GM19035 (cell line): ENCODE results near the gene CEACAM7.

Experiments used
- ATAC-seq: cut with Tn5 transposase; IDR thresholded peaks from one replicate; pipeline ENCODE4 v1.9.1; 2021; ENCODE audit not compliant: unreplicated experiment

CEACAM7 gene

DNA sequence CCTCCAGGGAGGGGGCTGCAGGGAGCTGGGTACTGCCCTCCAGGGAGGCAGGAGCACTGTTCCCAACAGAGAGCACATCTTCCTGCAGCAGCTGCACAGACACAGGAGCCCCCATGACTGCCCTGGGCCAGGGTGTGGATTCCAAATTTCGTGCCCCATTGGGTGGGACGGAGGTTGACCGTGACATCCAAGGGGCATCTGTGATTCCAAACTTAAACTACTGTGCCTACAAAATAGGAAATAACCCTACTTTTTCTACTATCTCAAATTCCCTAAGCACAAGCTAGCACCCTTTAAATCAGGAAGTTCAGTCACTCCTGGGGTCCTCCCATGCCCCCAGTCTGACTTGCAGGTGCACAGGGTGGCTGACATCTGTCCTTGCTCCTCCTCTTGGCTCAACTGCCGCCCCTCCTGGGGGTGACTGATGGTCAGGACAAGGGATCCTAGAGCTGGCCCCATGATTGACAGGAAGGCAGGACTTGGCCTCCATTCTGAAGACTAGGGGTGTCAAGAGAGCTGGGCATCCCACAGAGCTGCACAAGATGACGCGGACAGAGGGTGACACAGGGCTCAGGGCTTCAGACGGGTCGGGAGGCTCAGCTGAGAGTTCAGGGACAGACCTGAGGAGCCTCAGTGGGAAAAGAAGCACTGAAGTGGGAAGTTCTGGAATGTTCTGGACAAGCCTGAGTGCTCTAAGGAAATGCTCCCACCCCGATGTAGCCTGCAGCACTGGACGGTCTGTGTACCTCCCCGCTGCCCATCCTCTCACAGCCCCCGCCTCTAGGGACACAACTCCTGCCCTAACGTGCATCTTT, 12.5 kb upstream of the CEACAM7 start:
- no peak for ATAC-seq

DNA sequence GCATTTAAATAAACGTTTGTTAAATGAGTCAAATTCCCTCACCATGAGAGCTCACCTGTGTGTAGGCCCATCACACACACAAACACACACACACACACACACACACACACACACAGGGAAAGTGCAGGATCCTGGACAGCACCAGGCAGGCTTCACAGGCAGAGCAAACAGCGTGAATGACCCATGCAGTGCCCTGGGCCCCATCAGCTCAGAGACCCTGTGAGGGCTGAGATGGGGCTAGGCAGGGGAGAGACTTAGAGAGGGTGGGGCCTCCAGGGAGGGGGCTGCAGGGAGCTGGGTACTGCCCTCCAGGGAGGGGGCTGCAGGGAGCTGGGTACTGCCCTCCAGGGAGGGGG, 11.9 kb upstream of the CEACAM7 start:
- ATAC-seq = no peak

DNA sequence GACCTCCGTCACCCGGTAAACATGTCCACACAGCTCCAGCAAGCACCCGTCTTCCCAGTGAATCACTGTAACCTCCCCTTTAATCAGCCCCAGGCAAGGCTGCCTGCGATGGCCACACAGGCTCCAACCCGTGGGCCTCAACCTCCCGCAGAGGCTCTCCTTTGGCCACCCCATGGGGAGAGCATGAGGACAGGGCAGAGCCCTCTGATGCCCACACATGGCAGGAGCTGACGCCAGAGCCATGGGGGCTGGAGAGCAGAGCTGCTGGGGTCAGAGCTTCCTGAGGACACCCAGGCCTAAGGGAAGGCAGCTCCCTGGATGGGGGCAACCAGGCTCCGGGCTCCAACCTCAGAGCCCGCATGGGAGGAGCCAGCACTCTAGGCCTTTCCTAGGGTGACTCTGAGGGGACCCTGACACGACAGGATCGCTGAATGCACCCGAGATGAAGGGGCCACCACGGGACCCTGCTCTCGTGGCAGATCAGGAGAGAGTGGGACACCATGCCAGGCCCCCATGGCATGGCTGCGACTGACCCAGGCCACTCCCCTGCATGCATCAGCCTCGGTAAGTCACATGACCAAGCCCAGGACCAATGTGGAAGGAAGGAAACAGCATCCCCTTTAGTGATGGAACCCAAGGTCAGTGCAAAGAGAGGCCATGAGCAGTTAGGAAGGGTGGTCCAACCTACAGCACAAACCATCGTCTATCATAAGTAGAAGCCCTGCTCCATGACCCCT, 11.3 kb upstream of the CEACAM7 start:
- ATAC-seq = no peak

DNA sequence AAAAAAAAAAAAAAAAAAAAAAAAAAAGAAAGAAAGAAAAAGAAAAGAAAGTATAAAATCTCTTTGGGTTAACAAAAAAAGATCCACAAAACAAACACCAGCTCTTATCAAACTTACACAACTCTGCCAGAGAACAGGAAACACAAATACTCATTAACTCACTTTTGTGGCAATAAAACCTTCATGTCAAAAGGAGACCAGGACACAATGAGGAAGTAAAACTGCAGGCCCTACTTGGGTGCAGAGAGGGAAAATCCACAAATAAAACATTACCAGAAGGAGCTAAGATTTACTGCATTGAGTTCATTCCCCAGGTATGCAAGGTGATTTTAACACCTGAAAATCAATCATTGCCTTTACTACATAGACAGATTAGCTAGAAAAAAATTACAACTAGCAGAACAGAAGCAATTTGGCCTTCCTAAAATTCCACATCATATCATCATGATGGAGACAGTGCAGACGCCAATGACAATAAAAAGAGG, 10.7 kb upstream of the CEACAM7 start:
- no peak for ATAC-seq

DNA sequence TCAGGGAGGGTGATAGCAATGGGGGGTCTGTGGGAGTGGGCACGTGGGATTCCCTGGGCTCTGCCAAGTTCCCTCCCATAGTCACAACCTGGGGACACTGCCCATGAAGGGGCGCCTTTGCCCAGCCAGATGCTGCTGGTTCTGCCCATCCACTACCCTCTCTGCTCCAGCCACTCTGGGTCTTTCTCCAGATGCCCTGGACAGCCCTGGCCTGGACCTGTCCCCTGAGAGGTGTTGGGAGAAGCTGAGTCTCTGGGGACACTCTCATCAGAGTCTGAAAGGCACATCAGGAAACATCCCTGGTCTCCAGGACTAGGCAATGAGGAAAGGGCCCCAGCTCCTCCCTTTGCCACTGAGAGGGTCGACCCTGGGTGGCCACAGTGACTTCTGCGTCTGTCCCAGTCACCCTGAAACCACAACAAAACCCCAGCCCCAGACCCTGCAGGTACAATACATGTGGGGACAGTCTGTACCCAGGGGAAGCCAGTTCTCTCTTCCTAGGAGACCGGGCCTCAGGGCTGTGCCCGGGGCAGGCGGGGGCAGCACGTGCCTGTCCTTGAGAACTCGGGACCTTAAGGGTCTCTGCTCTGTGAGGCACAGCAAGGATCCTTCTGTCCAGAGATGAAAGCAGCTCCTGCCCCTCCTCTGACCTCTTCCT, 9.3 kb upstream of the CEACAM7 start:
- ATAC-seq = no peak

DNA sequence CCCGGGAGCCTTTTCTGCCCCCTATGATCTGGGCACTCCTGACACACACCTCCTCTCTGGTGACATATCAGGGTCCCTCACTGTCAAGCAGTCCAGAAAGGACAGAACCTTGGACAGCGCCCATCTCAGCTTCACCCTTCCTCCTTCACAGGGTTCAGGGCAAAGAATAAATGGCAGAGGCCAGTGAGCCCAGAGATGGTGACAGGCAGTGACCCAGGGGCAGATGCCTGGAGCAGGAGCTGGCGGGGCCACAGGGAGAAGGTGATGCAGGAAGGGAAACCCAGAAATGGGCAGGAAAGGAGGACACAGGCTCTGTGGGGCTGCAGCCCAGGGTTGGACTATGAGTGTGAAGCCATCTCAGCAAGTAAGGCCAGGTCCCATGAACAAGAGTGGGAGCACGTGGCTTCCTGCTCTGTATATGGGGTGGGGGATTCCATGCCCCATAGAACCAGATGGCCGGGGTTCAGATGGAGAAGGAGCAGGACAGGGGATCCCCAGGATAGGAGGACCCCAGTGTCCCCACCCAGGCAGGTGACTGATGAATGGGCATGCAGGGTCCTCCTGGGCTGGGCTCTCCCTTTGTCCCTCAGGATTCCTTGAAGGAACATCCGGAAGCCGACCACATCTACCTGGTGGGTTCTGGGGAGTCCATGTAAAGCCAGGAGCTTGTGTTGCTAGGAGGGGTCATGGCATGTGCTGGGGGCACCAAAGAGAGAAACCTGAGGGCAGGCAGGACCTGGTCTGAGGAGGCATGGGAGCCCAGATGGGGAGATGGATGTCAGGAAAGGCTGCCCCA, 8.5 kb upstream of the CEACAM7 start:
- no peak for ATAC-seq

DNA sequence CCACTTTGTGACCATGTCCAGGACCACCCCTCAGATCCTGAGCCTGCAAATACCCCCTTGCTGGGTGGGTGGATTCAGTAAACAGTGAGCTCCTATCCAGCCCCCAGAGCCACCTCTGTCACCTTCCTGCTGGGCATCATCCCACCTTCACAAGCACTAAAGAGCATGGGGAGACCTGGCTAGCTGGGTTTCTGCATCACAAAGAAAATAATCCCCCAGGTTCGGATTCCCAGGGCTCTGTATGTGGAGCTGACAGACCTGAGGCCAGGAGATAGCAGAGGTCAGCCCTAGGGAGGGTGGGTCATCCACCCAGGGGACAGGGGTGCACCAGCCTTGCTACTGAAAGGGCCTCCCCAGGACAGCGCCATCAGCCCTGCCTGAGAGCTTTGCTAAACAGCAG, 7.7 kb upstream of the CEACAM7 start:
- no peak for ATAC-seq

DNA sequence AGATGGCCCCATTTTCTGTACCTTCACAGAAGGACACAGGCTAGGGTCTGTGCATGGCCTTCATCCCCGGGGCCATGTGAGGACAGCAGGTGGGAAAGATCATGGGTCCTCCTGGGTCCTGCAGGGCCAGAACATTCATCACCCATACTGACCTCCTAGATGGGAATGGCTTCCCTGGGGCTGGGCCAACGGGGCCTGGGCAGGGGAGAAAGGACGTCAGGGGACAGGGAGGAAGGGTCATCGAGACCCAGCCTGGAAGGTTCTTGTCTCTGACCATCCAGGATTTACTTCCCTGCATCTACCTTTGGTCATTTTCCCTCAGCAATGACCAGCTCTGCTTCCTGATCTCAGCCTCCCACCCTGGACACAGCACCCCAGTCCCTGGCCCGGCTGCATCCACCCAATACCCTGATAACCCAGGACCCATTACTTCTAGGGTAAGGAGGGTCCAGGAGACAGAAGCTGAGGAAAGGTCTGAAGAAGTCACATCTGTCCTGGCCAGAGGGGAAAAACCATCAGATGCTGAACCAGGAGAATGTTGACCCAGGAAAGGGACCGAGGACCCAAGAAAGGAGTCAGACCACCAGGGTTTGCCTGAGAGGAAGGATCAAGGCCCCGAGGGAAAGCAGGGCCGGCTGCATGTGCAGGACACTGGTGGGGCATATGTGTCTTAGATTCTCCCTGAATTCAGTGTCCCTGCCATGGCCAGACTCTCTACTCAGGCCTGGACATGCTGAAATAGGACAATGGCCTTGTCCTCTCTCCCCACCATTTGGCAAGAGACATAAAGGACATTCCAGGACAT, 7.0 kb upstream of the CEACAM7 start:
- no peak for ATAC-seq

DNA sequence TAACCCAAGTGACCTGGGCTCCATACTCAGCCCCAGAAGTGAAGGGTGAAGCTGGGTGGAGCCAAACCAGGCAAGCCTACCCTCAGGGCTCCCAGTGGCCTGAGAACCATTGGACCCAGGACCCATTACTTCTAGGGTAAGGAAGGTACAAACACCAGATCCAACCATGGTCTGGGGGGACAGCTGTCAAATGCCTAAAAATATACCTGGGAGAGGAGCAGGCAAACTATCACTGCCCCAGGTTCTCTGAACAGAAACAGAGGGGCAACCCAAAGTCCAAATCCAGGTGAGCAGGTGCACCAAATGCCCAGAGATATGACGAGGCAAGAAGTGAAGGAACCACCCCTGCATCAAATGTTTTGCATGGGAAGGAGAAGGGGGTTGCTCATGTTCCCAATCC, 6.1 kb upstream of the CEACAM7 start:
- no peak for ATAC-seq

DNA sequence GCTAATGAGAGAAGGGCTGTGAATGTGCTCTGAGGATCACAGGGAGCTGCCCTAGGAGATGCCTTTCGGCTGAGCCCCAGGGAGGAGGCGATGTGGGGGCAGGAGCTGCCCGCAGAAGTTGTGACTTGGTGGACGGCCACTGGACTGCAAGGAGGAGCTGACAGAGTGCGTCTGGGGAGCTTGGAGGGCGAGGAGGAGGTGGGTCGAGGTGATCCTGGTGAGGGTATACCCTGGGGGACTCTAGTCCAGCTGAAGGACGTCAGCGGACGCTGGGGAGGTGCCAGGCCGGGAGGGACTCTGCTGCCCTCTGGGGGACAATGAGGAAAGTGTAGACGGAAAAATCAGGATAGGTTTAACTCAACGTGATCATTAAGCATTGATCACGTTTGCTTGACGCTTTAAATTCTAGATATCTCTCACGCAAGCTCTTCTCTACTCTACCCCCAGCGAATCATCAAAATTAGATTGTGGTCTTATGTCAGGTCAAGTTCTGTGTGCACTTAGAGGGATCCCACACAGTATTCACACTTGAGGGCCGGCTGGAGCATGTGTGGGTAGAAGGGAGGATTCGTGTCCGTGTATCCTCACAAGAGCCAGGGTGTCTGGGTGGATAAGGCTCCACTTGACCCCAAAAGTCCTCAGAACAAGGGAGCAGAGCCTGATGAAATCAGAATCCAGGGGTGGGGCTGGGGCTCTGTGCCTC, 3.3 kb upstream of the CEACAM7 start:
- no peak for ATAC-seq

DNA sequence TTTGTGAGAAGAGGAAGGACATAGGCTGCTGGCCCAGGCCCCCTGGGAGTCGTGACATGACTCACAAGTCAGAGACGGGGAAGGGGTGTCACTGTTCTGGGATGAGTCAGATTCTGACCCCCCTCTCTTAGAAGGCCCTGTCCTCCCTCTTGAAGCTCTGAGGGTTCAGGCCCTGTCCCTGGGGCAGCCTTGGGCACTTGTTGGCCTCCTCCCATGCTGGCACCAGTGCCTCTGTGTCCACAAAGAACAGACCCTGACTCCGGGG, 2.7 kb upstream of the CEACAM7 start:
- no peak for ATAC-seq

DNA sequence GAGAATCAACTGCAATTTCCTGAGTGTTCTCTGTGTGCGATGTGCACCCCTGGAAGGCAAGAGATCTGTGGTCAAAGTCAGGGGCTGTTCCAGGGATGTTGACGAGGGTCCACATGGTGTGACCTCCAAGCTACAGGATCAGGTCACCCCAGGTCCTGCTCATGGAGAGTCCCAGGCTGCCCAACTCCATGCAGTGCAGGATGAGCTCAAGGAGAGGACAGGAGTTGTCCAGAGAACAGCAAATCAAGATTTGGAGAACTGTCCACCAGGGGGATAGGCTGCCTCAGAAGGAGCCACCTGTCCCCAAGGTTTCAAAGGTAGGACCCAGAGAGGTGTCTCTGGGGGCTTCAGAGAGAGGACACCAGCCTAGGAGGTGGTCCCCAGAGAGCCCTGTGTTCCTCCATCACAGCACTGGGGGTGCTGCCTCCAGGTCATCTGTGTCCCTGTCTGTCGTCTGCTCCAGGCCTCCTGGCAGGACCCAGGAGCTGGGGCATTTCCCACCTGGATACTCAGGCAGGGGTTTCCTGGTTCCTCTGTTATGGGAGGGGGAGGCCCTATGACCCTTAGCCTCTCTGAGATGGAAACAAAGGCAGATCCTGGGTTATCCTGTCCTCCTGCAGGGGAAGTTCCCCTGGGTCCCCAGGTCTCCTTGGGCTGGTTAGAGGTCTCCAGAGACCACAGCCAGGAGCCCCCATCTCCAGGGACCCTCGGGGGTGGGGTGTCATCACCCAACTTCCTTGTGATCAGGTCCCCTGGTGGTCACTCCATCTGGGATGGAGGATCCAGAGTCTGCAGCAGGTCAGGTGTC, 2.1 kb upstream of the CEACAM7 start:
- no peak for ATAC-seq

DNA sequence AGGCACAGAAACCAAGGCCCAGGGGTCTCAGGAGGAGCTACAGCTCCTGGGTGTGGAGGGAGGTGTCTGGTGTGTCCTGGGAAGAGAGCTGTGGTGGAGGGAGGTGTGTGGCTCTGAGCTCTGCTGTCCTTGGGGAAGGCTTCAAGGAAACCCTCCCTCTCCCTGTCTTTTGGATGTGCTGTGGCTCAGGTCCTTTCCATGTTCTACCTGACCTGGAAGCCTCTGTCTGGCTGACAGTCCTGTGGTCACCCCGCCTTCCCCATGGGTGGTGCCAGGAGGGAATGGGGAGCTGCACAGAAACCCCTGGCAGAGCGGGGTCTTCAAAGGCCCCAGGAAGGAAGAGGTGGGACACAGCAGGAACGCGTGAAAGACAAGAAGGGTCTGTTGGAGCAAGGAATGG, 617 bp upstream of the CEACAM7 start:
- ATAC-seq = no peak

DNA sequence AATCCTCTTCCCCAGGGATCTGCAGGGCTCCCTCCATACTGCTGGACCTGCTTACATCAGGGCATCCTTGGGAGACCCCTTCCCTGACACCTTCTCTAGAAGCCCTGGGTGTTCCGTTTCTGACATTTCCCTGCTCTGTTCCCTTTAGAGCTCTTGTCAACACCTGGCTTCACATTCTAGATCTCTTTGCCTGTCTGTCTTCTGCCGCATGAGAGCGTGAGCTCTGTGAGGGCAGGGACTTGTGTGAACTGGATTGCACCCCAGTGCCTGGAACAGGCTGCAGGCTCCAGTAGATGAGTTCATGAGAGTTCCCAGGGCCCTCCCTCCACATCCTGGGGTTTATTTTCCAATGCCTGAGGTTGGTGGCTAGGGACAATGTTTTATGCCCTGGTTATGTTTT, 651 bp downstream of the CEACAM7 start:
- ATAC-seq = no peak

DNA sequence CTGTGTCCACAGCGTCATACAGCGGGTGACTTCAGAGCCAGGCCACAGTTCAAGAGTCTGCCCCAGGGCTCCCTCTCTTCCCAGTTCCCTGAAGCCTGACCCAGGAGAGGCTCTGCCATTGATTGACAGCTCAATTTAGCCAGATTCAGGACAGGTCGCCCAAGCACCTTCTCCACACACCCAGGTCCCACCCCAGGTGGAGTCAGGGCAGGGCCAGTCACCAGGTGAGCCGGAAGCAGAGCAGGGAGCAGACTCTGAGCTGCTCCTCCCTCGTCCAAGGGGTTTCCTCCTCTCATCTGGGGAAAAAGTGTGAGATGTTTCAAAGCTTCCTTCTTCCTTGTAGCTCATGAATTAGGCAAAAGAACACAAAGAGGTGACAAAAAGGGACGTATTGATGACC, 5.6 kb downstream of the CEACAM7 start:
- no peak for ATAC-seq

DNA sequence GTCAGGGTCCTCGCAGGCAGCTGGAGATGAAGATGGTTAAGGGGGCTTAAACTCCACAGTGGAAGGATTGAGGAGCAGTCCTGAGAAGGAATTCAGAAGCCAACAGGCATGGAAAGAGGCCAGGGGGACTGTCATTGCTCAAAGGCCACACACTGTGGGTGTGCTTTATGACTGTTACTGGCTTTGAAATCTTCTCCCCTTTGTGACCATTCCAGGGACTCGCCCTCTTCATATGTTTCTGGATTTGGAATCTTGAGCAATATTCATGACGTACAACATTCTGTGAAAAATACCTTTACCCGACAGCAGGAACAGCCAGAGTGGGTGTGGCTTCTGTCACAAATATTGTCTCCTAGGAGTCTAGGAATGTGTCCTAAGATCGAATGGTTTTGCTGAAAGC, 16.6 kb downstream of the CEACAM7 start:
- no peak for ATAC-seq

DNA sequence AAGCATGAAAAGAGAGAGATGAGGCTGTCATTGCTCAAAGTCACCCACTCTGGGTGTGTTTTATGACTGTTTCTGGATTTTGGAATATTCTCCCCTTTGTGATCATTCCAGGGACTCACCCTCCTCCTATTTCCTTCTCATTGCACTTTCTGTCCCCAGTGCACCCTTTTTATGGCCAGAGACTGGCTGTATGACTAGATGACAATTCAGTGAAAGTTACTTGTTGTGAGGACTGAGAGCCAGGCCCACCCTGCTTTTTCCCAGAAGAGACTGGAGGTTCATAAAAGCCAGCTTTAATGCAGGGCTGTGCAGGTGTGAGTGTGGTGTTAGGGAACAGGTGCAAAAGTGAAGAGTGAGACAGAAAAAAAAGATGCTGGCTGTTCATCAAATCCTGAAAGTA, 17.3 kb downstream of the CEACAM7 start:
- no peak for ATAC-seq

DNA sequence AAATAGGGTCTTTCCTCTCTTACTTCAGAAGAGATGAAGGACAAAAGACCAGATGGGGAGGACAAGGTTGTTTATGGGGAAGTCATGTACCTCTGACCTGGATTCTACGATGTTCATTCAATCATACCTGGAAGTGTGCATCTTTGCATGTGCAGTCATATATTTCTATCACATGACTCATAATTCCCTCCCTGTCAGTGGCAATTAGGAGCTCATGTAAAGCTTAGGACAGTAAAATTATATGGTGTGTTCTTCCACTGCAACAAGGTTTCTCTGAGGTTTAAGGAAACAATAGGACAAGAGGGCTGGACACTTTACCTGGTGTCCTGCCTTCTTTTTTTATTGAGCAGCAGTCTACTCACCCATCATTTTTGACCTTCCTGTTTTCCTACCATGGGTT, 19.8 kb downstream of the CEACAM7 start:
- no peak for ATAC-seq

DNA sequence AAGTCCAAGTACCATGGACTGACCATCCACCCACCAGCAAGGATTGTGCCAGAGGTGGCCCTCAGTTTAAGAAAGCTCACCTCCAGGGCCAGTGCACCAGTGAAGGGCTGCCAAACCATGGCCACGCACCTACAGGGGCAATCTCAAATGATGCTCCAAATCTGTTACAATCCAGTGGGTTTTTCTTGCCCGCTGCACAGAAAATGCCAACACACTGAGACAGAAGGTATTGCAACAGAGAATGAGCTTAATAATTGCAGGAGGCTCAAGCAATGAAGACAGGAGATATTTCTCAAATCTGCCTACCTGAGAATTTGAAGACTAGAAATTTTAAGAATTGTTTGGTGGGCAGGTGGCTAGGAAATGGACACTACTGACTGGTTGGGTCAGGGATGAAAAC, 22.0 kb downstream of the CEACAM7 start:
- no peak for ATAC-seq
